Testis (tissue), 3 donors: ENCODE data around the gene SMAGP. TPM values are rescaled to one million over a fixed set of nuclear protein-coding genes. Genes with fewer than 3 reads are reported as not detected.

Source experiments
- DNase-seq: peaks from one replicate; pipeline ENCODE4 v3.0.0-alpha.2; 2019
- H3K27ac ChIP-seq, 2 donors: fragments of 200-600 bp; sonication (generic); one replicate each; pipeline ENCODE4 v1.5.1; 2019
- H3K27me3 ChIP-seq: fragments of 200-600 bp; sonication (generic); one replicate; pipeline ENCODE4 v1.5.1; 2019
- H3K36me3 ChIP-seq: fragments of 200-600 bp; sonication (generic); one replicate; pipeline ENCODE4 v1.5.1; 2017; ENCODE audit warnings: low read depth; ENCODE audit errors: missing control alignments
- H3K4me1 ChIP-seq: fragments of 200-600 bp; sonication (generic); one replicate; pipeline ENCODE4 v1.5.1; 2019
- H3K4me3 ChIP-seq, 2 donors: fragments of 200-600 bp; sonication (generic); one replicate each; pipeline ENCODE4 v1.5.1; 2017 to 2019
- H3K9me3 ChIP-seq: fragments of 200-600 bp; sonication (generic); one replicate; pipeline ENCODE4 v1.5.1; 2017
- CTCF ChIP-seq, 3 experiments: fragments of 450-650 bp in 2 of 3; fragments of 200-600 bp in 1 of 3; sonication (generic) in 1 of 3; IDR thresholded peaks; one replicate each; pipeline ENCODE4 v1.5.1; 2016 to 2019; ENCODE audit warnings: antibody characterized with exemption in 3 of 3, mild to moderate bottlenecking in 2 of 3, moderate library complexity in 1 of 3
- POLR2A ChIP-seq: fragments of 450-650 bp; IDR thresholded peaks from one replicate; pipeline ENCODE4 v1.6.1; 2017; ENCODE audit warnings: antibody characterized with exemption, mild to moderate bottlenecking, moderate library complexity
- WGBS, 2 donors: methylation state at CpG; one replicate each; pipeline ENCODE4 v1.1.5; 2018; 5-methylcytosine and 5-hydroxymethylcytosine counted together
- intact Hi-C: fragments of 100-400 bp; cut with DNase I; formaldehyde crosslinking; loops from one replicate; pipeline ENCODE4 v1.15.1; 2023; ENCODE audit warnings: low total_unique reads
- polyA plus RNA-seq: library from polyadenylated mRNA; stranded (reverse); fragments of 350-450 nt; fragmentation: Illumina TruSeq; extraction: RNeasy Lipid Tissue Mini Kit (QIAGEN cat#74804); gene quantifications from one replicate; pipeline ENCODE4 v1.2.3, GENCODE V29; 2014; ENCODE audit warnings: low read depth, low replicate concordance; ENCODE audit not compliant: insufficient read depth
- total RNA-seq, 2 donors: library from RNA; depleted of rRNA; stranded (reverse); fragments of >200 nt; gene quantifications; one replicate each; pipeline ENCODE4 v1.2.3, GENCODE V29; 2016

The SMAGP gene
- total and polyA plus RNA-seq, 3 donors from 2014 or later, result 12.2 to 16.0 (median 13.5) TPM

- Histone ChIP-seq H3K36me3 (no peaks in the 10 kb centered on the region), H3K9me3 (no peaks in the 10 kb centered on the region), H3K27me3 (no peaks in the 10 kb centered on the region), H3K4me1 (no peaks in the 10 kb centered on the region), H3K4me3 (no peak overlapping the region), H3K27ac (no peak overlapping the region)
- 79 to 90% methylated on average over 2 of the region's 2 CpGs for WGBS, 2 donors
- intact Hi-C loops, result no loop called here
- DNase-seq, result no peak
- TF ChIP-seq POLR2A (no peak), CTCF (IDR thresholded peaks at IDR 0.05) (no peak)
Observed at GRCh38 chr12:51210690-51211395, 59.4 kb downstream of the SMAGP start.

GRCh38 chr12:51209259-51209658, 61.0 kb downstream of the SMAGP start:
- no peak for TF ChIP-seq POLR2A
- no peak for TF ChIP-seq CTCF (IDR thresholded peaks at IDR 0.05)
- Histone ChIP-seq H3K27ac (no peak overlapping the region), H3K4me3 (no peak overlapping the region), H3K4me1 (no peaks in the 10 kb centered on the region), H3K9me3 (no peaks in the 10 kb centered on the region), H3K27me3 (no peaks in the 10 kb centered on the region), H3K36me3 (no peaks in the 10 kb centered on the region)
- no peak for DNase-seq
- intact Hi-C loops, result no loop called here
- 89 to 95% methylated on average over 2 of the region's 2 CpGs for WGBS, 2 donors

- intact Hi-C loops, result no loop called here
- Histone ChIP-seq H3K9me3 (no peaks in the 10 kb centered on the region), H3K4me3 (no peak overlapping the region), H3K36me3 (no peaks in the 10 kb centered on the region), H3K27ac (no peak overlapping the region), H3K4me1 (no peaks in the 10 kb centered on the region), H3K27me3 (no peaks in the 10 kb centered on the region)
- no peak for DNase-seq
- no peak for TF ChIP-seq POLR2A
- TF ChIP-seq CTCF (IDR thresholded peaks at IDR 0.05), result no peak
- WGBS, 2 donors, result 92 to 94% methylated on average over 7 of the region's 7 CpGs
Observed at GRCh38 chr12:51208016-51208660, 62.1 kb downstream of the SMAGP start.

GRCh38 chr12:51205350-51205749, 64.9 kb downstream of the SMAGP start:
- Histone ChIP-seq H3K27me3 (no peaks in the 10 kb centered on the region), H3K9me3 (no peaks in the 10 kb centered on the region), H3K4me1 (no peaks in the 10 kb centered on the region), H3K36me3 (no peaks in the 10 kb centered on the region), H3K27ac (no peak overlapping the region), H3K4me3 (no peak overlapping the region)
- DNase-seq, result no peak
- WGBS, 2 donors, result 98% methylated on average over 6 of the region's 6 CpGs
- intact Hi-C loops, result no loop called here
- TF ChIP-seq POLR2A (no peak), CTCF (IDR thresholded peaks at IDR 0.05) (no peak)
